Kidney epithelial cell (primary cell): ENCODE results near the gene PPP2R1B. TPM values are rescaled to one million over a fixed set of nuclear protein-coding genes. Genes with fewer than 3 reads are reported as not detected.

Experiments used
- DNase-seq: peaks from one replicate; pipeline ENCODE4 v3.0.0-alpha.2; 2010; ENCODE audit warnings: low read depth
- H3K27me3 ChIP-seq: 2 replicates; pipeline ENCODE4 v1.6.0; 2011; ENCODE audit warnings: low read length; ENCODE audit not compliant: control insufficient read depth, insufficient read depth
- H3K36me3 ChIP-seq: 2 replicates; pipeline ENCODE4 v1.5.1; 2011; ENCODE audit warnings: low read length; ENCODE audit not compliant: control insufficient read depth, insufficient read depth
- H3K4me3 ChIP-seq: 2 replicates; pipeline ENCODE4 v1.5.1; 2011; ENCODE audit warnings: low read depth, mild to moderate bottlenecking, control low read depth, low read length
- total RNA-seq: library from RNA; depleted of rRNA; stranded (reverse); fragments of >200 nt; gene quantifications from 2 replicates; pipeline ENCODE4 v1.2.3, GENCODE V29; 2015
- TF ChIP-seq, protein P1 (sequence below): IDR thresholded peaks from 2 replicates; pipeline ENCODE4 v1.5.1; 2011; ENCODE audit warnings: mild to moderate bottlenecking, moderate library complexity, low read length, control low read depth, inconsistent platforms; ENCODE audit not compliant: insufficient read depth, poor library complexity, severe bottlenecking

The PPP2R1B gene
- total RNA-seq, 1 donor from 2014 or later: 34.5 TPM

DNA sequence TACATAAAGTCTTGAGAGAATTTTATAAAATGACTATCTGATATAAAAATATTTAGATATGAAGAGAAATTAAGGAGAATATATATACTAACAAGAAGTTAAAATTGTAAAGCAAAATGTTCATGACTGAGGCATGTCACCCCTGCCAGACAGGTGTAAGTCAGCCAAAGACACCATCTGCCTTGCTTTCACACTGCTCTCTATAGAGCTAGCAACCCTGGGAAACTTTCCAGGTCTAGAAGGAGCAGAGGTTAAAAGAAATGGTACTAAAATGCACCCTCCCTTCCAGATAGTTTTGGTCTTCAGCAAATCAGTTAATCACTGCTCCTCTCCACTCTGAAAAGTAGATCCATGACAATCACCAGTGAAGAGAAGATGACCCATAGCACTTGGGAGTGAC, 16.5 kb downstream of the PPP2R1B start:
- TF ChIP-seq, protein P1, sequence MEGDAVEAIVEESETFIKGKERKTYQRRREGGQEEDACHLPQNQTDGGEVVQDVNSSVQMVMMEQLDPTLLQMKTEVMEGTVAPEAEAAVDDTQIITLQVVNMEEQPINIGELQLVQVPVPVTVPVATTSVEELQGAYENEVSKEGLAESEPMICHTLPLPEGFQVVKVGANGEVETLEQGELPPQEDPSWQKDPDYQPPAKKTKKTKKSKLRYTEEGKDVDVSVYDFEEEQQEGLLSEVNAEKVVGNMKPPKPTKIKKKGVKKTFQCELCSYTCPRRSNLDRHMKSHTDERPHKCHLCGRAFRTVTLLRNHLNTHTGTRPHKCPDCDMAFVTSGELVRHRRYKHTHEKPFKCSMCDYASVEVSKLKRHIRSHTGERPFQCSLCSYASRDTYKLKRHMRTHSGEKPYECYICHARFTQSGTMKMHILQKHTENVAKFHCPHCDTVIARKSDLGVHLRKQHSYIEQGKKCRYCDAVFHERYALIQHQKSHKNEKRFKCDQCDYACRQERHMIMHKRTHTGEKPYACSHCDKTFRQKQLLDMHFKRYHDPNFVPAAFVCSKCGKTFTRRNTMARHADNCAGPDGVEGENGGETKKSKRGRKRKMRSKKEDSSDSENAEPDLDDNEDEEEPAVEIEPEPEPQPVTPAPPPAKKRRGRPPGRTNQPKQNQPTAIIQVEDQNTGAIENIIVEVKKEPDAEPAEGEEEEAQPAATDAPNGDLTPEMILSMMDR: no peak
- peaks cover 1% of the 10 kb centered on the region for H3K36me3 ChIP-seq
- H3K4me3 ChIP-seq: no peak overlapping the region
- H3K27me3 ChIP-seq: no peaks in the 10 kb centered on the region
- no peak for DNase-seq

DNA sequence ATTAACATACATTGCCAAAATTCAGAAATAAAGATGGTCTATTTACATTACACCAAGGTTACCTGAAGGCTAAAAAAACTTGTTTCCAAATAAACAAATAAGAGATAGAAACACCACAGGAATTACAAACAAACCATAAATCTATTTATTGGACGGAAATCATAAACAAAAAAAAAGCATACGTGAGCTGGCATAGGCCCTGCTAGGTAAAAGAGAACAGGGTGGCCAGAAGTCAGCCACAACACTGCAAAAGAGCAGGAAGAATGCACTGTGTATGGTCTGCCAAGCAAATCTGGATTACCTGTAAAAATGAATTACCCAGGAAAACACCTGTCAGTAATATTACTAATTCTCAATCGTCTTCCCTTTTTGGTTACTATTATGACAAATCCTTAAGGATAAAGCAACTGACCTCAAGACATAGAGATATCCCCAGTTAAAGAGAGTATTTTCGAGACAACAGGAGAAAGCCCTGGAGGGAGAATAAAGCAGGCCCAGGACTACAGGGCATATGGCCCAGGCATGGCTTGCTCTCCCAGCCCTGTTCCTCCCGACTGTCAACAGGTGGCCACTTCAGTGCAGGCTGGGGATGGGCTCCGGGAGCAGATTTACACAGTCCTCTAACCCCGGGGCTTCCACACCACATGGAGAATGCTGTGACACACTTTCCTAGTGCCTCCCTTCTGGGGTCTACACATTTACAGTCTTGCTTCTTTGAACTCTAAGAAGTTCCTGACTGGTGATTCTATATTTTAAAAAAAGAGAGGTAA, 18.0 kb downstream of the PPP2R1B start:
- peaks cover 5% of the 10 kb centered on the region for H3K36me3 ChIP-seq
- DNase-seq: no peak
- TF ChIP-seq, protein P1: no peak
- no peak overlapping the region for H3K4me3 ChIP-seq
- H3K27me3 ChIP-seq: no peaks in the 10 kb centered on the region

DNA sequence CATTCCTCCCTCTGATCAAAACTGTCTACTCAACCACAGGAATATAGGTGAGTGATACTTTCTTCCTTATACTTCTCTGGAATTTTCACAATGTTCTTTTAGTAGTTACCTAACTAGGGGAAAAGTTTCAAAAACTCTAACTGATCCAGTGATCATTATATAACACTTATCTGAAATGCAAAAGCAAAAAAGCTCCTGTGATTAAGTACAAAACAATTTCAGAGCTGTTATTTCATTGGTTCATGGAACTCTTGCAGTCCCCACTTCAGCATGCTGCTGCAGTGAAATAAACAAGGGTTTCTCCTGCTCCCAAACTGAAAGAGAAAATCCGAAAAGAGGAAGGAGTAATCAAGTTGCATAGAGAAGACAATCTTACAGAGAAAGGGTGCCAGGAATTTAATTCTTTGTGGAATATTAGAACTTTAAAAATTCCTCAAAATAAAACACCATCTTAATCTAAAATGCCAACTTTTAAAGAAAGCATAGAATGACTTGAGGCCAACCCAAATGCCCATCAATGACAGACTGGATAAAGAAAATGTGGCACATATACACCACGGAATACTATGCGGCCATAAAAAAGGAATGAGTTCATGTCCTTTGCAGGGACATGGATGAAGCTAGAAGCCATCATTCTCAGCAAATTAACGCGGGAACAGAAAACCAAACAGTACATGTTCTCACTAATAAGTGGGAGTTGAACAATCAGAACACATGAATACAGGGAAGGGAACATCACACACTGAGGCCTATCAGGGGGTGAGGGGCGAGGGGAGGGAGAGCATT, 20.3 kb downstream of the PPP2R1B start:
- Histone ChIP-seq H3K4me3 (no peak overlapping the region), H3K27me3 (no peaks in the 10 kb centered on the region), H3K36me3 (peaks cover 4% of the 10 kb centered on the region)
- TF ChIP-seq, protein P1: no peak
- no peak for DNase-seq

DNA sequence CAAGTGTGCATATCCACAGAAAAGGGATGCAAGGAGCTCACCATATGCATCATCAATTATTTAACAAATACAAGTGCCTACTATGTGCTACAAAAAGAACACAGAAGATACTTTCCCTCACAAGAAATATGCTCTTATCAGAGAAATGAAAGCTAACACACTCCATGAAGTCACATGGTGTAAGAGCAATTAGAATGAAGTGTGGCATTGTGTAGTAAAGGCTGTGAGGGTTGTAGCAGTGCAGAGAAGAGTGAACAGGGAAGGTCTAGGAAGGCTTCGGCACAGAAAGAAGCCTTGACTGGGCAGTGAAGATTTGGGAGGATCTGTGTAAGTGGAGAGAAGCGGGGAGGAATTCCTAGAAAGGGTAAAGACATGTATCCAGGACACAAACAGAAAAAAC, 22.5 kb downstream of the PPP2R1B start:
- DNase-seq: no peak
- Histone ChIP-seq H3K4me3 (no peak overlapping the region), H3K27me3 (no peaks in the 10 kb centered on the region), H3K36me3 (peaks cover 4% of the 10 kb centered on the region)
- TF ChIP-seq, protein P1: no peak

DNA sequence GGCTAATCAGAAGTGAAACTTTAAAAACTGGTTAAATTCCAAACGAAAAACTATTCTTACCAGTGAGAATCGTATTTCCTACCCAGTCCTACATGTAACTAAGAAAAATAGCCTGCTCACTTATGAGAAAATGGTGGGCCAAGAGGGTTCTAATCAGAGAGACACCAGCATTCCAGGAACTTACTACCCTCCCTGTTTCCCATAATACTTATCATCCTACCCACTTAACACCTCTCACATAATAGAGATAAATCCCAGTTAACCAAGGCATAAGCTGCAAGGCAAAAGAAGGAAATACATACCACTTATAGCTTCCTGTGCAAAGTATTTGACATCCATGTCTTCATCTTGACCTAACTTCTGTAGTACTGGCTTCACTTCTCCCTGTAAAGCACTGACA, 24.4 kb downstream of the PPP2R1B start:
- DNase-seq: no peak
- TF ChIP-seq, protein P1: no peak
- Histone ChIP-seq H3K4me3 (no peak overlapping the region), H3K27me3 (no peaks in the 10 kb centered on the region), H3K36me3 (peaks cover 4% of the 10 kb centered on the region)
